Stimulated activated CD4-positive, alpha-beta T cell treated with anti-CD3 and anti-CD28 coated beads, Interleukin-4, amount 100 ng/mL, for 1 hour (primary cell): ENCODE data around the gene ZNF672.
A peak's percentile ranks its signal among the peaks of the same experiment; 100 is the strongest.
"Not testable (repeated sequence)": the region's sequence is repeated elsewhere in the genome, so short reads cannot be mapped to it uniquely, and the experiment has no call there.

Experiments used
- DNase-seq: peaks from one replicate; pipeline ENCODE4 v3.0.0-alpha.2; 2020

ZNF672 gene

DNA sequence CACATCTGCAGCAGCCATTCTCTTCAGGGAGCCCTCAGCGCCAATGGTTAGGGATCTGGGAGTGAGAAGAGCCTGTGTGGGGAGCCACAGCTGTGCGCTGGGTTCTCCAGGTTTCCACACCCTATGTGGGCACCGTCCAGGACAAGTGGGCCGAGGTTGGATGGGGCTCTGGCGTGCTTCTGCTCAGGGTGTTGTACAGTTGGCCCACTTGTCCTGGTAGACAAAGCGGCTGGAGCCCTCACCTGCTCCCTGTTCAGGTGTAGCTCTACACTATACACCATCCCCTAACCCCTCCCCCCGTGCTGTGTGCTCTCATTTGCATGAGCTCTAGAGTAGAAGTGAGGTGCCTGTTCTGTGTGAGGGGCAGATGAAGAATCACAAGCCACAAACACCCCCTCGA, 24.5 kb upstream of the ZNF672 start:
- no peak for DNase-seq

DNA sequence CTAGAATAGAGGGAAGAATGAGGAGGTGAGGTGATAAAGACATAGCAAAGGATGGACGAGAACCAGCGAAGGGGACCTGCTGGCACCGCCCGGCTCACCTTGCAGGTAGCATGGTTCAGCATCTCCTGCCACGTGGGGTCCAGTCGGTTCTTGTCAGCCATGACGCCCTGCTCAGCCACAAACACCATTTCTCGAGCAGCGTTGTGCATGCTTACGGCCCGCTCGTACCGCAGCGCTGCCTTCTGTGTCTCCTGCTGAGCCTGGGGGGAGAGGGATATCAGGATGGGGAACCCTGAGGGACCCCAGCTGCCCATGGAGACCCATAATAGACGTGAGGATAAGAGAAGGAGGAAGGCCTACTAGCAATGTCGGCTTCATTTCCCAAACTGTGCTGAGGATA, 23.7 kb upstream of the ZNF672 start:
- no peak for DNase-seq

DNA sequence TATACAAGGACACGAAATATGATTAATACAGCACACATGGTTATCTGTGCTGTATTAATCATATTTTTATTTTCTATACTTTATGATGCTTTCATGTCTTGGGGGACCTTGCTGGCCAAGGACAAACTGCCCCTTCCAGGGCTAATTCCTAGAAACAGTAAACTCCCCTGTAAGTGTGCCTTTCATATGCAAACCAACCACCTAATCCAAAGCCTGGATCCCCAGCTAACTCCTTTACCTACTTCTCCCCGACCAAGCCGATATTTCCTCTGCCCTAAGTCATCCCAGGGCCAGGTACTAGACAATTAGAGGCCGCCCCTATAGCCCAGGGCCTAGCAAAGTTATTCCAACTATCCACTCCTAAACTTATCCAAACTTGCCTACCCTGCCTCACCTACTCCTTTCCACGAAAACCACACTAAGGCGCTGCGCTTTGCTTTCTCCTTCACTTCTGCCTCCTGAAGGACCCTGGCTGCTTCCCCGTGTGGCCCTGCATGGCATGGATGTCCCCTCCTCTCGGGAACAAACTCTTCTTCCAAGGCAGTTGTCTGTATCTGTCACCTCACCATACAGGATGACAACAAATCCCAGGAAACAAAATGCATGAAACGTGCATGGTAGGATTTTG, 22.5 kb upstream of the ZNF672 start:
- DNase-seq = no peak

DNA sequence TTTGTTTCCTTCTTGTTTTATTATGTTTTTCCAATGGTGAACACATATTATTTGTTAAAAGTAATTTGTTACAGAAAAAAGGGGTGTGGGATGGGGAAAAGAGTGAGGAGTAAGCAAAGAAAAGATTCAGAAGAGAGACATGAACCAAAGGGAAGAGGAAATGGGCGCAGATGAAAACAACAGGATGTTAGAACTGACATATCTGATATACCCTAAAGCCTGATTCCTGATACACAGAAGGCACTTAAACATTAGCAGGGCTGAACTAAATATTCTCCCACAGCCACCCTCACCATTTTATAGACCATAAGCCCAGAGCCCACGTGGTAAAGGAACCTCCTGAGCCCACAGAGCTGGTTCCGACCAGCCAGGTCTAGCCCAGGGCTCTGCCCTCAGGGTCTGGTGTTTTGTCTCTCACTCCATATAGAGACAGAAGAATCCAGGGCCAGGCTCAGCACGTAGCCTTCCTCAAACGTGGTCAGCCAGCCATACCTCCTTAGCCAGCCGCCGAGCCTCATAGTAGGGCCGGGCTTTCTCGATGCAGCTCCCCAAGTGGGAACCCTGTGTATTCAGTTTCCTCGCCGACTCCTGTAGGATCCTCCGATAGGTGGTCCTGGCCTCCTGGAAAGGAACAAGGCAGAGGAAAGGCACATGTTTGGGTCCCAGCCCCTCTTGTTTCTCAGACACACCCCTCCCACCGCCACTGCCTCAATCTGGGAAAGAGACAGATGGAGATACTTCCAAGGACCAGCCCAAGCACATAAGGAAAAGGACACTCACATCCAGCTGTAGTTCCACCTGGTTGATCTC, 21.8 kb upstream of the ZNF672 start:
- no peak for DNase-seq

DNA sequence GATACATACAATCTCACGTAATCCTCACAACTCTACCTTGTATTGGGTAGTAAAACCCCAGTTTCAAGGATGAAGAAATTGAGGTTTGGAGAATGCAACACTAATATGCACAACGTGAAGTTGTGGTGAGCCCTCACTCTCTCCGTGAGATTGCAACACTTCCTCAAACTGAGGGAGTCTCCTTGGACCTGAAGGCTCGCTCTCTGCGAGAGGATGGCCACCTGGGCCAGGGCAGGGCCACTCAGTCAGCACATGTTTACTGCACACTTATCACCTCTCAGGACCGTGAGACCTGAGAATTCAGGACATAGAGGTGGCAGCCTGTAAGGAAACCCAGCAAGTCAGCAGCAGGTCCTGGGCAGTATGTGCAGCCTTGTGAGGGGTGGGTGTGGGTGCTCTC, 21.0 kb upstream of the ZNF672 start:
- no peak for DNase-seq

DNA sequence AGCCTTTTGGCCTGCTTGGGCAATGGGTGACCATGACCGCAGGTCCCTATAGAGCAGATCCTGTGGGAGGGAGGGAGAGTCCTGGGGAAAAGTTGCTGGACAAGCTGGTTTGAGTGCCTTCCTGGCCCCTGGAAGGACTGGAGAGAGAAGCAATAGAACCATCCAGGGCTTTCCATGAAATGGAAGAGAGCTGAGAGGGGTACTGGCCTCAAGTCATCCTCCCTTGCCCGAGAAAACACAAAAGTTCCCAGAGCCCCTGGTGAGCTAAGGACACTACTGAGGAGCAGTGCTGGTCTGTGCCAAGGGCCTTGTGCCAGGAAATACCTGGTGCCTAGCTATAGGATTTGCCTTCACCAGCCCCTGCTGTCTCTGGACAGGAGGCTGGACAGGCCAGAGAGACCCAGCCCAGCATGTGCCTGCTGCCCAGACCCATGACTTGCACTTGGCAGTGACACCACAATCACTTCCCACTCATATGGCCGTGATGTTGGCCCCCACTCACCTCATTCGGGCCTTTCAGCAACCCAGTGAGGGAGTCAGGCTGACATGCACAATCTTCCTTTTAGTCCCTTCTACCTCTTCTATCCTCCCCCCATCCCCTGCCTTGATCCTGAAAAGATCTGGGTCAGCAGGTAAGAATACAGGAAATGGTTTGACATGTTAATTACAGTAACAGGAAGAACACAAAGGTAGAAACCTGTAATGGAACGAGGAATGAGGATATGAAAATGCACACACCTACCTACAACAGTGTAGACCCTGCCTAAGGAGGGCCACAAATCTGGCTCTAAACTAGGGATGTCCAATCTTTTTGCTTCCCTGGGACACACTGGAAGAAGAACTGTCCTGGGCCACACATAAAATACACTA, 19.3 kb upstream of the ZNF672 start:
- no peak for DNase-seq

DNA sequence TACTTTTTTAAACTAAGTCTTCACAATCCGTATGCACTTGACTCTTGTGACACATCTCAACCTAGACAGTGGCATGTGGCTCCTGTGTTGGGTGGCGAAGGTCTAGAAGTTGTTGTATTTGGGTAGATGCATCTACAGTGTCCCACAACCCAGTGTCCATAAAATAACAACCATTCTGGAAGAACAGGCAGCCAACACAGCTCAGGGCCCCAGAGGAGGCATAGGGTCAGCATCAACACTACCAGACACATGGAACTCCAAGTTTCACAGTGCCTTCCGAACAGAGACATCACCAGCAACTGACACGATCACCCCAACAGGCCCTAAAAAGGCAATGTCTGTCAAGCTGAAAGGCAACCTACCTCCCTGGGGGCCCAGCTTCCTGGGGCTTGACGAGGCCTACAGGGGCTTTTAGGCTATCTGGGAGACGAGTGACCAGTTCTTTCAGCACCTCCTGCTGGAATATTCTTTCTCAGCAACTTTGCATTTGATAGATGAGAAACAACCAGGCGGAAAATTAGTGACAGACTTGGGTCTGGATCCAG, 17.9 kb upstream of the ZNF672 start:
- no peak for DNase-seq

DNA sequence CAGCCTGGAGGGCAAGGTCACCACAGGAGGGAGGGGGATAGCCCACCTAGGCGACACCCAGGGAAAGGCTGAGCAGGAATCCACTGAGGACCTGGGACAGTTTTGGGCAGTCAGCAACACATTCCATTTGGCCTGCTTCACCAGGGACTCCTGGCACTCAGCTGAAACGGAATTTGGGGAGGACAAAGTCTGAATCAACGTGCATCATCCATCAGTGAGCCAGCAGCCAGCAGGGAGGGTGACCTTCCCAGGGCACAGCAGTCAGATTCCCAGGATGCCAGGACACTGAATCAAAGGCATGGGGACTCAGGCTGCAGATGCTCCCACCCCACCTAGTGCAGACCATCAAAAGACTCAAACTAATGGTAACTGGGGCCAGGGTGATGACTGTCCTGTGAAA, 16.9 kb upstream of the ZNF672 start:
- no peak for DNase-seq

DNA sequence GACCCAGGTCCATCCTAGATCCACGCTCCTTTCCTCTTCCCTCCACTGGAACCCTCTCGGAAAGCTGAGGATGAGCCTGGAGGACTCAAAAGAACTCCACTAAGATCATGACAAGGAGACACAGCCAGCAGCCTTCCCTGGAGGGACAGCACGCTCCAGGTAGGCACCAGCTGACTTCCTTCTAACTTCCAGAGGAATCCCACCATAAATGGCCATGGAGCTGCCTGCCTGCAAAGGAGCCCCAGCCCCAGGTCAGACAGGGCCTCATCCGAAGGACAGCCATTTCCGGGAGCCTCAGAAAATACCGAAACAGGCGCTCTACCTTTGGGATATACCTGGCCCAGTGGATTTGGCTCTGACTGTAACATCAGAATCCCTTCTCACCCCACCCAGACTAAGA, 16.4 kb upstream of the ZNF672 start:
- no peak for DNase-seq

DNA sequence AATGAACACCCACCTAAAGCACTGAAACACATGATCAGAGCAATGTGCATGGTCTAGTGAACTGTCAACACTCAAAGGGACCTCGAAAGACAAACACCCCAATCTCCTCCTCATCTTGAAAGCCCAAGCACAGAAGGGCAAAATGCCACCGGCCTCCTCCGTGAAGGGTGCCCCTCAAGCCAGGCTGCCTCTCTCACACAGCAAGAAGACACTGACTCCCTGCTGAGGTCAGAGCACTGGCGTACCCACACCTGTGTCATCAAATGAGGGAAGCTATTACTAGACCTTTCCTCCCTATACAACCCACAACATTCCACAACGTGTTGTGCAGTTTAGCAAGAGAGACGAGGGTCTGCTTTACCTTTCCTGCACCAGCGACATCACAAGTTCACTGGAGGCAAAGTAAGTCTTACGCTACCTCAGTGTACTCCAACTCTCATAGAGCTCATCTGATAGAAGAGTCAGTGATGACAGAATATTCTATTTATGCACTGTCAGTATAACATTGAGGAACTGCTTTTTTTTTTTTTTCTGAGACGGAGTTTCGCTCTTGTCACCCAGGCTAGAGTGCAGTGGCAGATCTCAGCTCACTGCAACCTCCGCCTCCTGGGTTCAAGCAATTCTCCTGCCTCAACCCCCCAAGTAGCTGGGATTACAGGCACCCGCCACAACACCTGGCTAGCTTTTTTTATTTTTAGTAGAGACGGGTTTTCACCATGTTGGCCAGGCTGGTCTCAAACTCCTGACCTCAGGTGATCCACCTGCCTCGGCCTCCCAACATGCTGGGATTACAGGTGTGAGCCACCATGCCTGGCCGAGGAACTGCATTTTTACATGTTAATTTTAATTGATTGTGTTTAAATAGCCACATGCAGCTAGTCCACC, 15.6 kb upstream of the ZNF672 start:
- DNase-seq = no peak

DNA sequence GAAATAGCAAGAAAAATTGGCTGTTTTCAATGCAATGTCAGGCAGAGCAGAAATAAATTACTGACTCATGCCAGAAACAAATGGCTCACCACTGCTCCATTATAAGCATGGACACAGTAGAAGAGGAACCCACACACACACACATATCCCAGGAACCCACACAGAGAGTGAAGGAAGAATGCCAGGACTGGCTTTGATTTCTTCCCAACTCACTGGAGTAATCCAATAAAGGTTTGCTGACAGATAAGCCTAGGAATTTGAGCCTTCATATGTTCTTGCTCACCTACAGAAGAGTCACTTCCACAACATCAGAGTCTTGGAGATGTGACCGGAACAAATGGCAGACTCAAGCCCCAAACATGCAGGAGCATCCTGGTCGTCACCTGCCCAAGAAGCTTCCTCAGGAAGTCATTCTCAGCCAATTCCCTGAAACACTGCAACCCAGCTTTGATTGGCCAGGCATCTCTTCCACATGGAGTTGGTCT, 14.5 kb upstream of the ZNF672 start:
- DNase-seq = no peak

DNA sequence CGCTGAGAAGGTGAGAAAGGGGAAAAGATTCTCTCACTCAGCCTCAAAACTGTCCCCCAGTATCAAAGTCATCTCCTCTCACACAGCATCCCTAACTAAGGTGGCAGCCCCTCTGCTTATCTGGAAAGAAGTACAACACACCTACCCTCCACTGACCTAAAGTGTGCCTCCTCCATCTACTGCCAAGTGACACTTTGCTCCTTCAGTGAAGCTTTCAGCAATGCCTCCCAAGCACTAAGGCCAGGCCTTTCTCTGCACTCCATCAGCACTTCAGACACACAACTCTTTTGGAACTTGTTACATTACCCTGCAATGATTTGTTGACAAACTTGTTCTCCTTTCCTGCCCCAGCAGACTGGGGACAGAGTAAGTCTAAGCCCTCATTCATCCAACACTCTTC, 13.7 kb upstream of the ZNF672 start:
- no peak for DNase-seq

DNA sequence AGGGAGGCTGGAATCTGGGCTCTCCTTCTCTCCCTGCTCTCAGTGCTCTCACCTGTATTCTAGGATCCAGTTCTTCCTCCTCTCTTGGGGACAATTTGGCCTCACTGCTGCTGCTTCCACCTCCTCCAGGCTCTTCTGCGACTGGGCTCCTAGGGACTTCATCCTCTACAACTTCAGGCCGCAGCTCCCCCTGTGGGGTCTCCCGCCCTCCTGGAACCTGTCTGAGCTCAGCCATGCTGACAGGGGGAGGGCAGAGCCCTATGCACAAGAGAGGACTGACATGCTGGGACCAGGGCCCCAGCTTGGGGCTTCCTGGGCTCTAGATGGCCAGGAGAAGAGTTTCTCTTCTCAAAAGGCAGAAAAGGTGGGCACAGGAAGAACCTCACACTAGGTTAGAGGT, 13.3 kb upstream of the ZNF672 start:
- DNase-seq = no peak

DNA sequence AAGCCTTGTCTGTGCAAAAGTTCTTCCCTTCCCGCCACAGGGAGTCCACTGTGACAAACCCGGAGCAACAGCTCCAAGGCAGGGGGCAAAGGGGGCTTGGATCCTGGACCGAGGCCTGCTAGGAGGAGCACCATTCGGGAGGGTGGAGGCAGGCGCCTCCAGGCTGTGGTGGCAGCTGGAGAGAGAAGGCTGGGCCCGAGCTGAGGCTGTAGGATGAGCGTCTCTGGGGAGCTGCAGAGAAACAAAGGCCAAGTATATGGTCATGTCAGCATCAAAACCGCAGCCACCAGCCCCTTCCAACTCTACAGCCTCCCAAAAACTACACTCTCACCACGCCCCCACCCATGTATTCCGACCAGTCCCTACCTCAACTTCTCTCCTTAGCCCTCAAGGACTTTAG, 12.9 kb upstream of the ZNF672 start:
- DNase-seq = no peak

DNA sequence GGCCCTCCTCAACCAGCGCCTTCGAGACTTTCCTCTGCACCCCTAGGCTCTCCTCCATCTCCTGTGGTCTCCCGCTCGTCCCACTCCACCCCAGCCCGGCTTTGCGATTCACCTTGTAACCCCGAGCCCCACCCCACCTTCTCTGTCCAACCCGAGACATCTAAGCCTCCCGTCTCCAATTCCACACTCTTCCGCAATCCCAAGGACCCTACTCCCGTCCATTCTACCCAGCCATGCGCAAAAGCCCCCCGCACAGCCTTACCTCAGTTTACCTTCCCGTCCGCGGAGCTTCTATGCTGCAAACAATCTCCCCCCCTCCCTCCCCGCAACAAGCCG, 12.5 kb upstream of the ZNF672 start:
- DNase-seq = no peak

DNA sequence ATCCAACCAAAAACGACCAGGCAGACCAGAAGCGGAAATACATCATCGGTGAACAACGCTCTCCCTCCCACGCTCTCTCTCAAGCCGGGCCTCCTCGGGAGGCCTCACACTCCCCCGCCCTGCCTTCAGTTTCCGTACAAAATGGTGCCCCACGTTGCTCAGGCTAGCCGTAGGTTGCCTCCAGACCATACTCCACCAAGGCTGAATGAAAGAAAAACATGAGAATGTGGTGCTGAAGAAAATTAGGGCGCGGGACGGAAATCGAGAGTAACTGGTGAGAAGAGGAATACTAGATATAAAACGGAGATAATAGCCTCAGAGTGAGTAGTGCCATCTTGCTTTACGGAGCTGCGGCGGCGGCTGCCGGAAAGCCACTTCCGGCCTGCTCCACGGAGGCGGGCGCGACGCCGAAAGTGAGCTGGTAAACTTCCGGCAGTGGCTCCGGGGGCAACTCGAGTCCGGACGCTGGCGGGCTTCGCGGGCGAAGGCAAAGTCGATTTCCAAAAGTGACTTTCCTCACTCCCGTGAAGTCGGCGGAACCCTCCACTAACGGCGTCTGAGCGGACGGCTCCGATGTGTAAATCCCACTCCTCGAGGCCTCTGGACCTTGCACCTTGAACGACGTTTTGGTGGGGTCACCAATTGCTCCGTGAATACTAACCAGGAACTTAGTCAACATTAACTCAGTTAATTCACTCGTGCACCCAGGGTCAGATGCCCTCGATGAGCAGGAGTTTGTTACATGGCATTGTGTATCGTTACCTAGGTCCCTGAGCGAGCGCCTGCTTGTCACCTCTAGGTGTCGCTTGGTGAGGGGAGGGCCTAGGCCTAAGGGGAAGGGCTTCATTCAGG, 11.9 kb upstream of the ZNF672 start, which contains the start of gene SH3BP5L:
Gene SH3BP5L (minus strand): TSS at position 7 of the 852 bp plus-strand sequence. CDS start 980 bp downstream, outside the sequence.
- peak; percentile 86 for DNase-seq

DNA sequence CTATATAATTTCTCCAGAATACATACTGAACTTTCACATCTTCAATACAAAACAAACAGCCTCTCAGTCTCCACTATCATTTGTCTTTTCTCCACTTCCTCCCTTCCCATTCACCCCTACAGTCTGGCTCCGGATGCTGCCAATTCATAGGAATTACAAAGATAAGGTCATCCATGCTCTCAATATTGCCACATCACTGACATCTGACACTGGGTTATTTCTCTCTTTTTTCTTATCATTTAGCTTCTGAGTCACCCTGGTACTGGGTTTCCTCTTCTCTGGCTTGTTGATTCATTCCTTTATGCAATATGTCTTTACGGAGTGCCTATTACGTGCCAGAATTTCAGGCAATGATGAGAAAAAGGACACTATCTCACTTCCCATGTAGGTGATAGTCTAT, 9.2 kb upstream of the ZNF672 start:
- DNase-seq = no peak

DNA sequence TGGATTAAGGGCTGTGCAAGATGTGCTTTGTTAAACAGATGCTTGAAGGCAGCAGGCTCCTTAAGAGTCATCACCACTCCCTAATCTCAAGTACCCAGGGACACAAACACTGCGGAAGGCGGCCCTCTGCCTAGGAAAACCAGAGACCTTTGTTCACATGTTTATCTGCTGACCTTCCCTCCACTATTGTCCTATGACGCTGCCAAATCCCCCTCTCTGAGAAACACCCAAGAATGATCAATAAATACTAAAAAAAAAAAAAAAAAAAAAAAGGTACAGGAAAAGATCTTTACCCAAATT, 7.4 kb upstream of the ZNF672 start:
- DNase-seq = not testable (repeated sequence)

DNA sequence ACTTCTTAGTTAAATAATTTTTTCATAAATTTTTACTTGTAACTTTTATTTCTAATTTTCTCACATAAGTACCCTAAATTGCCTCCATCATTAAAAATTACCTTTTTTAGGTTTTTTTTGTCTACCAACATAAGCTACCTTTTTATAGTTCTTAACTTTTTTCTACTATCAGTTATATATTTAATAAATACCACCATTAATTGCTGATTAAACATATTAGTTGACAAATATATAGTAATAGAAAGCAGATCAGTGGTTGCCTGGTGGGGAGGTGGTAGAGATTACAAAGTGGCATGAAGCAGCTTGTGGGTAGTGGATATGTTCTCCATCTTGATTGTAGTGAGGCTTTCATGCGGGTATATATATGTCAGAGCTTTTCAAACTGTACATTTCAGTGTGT, 6.2 kb upstream of the ZNF672 start:
- DNase-seq = no peak

DNA sequence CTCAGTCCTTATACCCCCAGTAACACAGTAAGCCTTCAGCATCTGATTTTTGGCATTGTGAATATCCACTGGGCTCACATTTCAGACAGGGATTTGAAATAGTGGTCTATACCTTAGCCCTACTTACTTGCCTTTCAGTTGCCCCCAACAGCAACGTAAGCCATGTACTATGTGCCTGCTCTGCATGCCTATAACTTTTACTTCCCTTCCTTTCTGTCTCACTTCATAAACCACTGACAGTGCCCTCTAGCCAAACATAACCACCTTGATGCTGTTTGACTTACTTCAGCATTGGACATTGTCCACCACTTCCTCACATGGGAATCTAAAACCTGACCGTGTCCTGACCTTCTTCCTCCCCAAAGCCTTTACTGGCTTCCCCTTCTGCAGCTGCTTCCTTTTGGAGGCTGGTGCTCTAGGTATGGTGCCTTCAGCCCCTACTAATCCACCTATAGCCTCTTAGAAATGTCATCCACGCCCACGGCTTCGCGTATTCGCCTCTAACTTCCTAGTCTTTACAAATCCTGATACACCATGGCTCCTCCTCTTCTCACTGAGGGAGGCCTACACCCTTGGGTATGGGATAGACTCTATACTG, 3.6 kb upstream of the ZNF672 start:
- DNase-seq = no peak
